Common myeloid progenitor, CD34-positive (primary cell): Measurements from ENCODE around the gene GNAI3.
A peak's percentile ranks its signal among the peaks of the same experiment; 100 is the strongest.

Experiments used
- CTCF ChIA-PET: fragments of 350-600 bp; sonication (Branson Sonifier 250); formaldehyde crosslinking; loops from one replicate; lab custom pipeline; 2021; ENCODE audit warnings: antibody characterized with exemption; lab: Charles Lee
- POLR2A ChIA-PET: fragments of 350-600 bp; sonication (Branson Sonifier 250); formaldehyde crosslinking; loops from one replicate; lab custom pipeline; 2021; ENCODE audit warnings: antibody characterized with exemption; lab: Charles Lee
- DNase-seq, 3 donors: peaks; one replicate each; pipeline versions ENCODE4 v3.0.0 to v3.0.0-alpha.2; 2013
- H3K27ac ChIP-seq, 2 experiments: 1 replicate in 1 of 2; 2 replicates in 1 of 2; pipeline ENCODE4 v1.7.0; 2013; ENCODE audit warnings: inconsistent platforms in 2 of 2, low read length in 2 of 2, mild to moderate bottlenecking in 2 of 2, low read depth in 1 of 2, moderate library complexity in 1 of 2; ENCODE audit not compliant: severe bottlenecking in 2 of 2, insufficient read depth in 1 of 2, poor library complexity in 1 of 2
- H3K27me3 ChIP-seq, 5 experiments: replicated peaks in 2 of 5; 1 replicate in 3 of 5; 2 replicates in 2 of 5; pipeline versions ENCODE4 v1.6.1 to v1.7.0; 2013; ENCODE audit warnings: low read length in 4 of 5, mild to moderate bottlenecking in 2 of 5, moderate library complexity in 2 of 5, inconsistent platforms in 1 of 5; ENCODE audit not compliant: insufficient read depth in 5 of 5, control insufficient read depth in 4 of 5
- H3K36me3 ChIP-seq, 4 experiments: 1 replicate in 2 of 4; 2 replicates in 2 of 4; pipeline versions ENCODE4 v1.6.1 to v1.7.0; 2013; ENCODE audit warnings: low read length in 3 of 4, control low read depth in 1 of 4, mild to moderate bottlenecking in 1 of 4; ENCODE audit not compliant: control insufficient read depth in 4 of 4, insufficient read depth in 4 of 4
- H3K4me1 ChIP-seq, 4 experiments: 1 replicate in 3 of 4; 2 replicates in 1 of 4; pipeline versions ENCODE4 v1.6.1 to v1.7.1; 2013; ENCODE audit warnings: low read length in 3 of 4, mild to moderate bottlenecking in 3 of 4, control low read depth in 1 of 4, inconsistent platforms in 1 of 4, moderate library complexity in 1 of 4; ENCODE audit not compliant: control insufficient read depth in 4 of 4, insufficient read depth in 4 of 4; ENCODE audit errors: control extremely low read depth in 1 of 4
- H3K4me3 ChIP-seq, 7 experiments: 1 replicate in 4 of 7; 2 replicates in 3 of 7; pipeline versions ENCODE4 v1.5.1 to v1.7.0; 2013; ENCODE audit warnings: mild to moderate bottlenecking in 7 of 7, low read length in 6 of 7, moderate library complexity in 6 of 7, inconsistent platforms in 2 of 7, low read depth in 2 of 7, control low read depth in 1 of 7; ENCODE audit not compliant: insufficient read depth in 4 of 7, control insufficient read depth in 1 of 7; ENCODE audit errors: extremely low read depth in 1 of 7
- H3K9me3 ChIP-seq, 5 experiments: 1 replicate in 4 of 5; 2 replicates in 1 of 5; pipeline versions ENCODE4 v1.6.1 to v1.7.1; 2013; ENCODE audit warnings: low read length in 4 of 5, mild to moderate bottlenecking in 2 of 5, inconsistent platforms in 1 of 5, low read depth in 1 of 5, moderate library complexity in 1 of 5; ENCODE audit not compliant: control insufficient read depth in 4 of 5, insufficient read depth in 2 of 5; ENCODE audit errors: control extremely low read depth in 1 of 5
- whole genome bisulfite sequencing: methylation state at CpG from one replicate; pipeline ENCODE4 v1.1.5; 2013; ENCODE audit not compliant: insufficient coverage; 5-methylcytosine and 5-hydroxymethylcytosine counted together

The GNAI3 gene

DNA sequence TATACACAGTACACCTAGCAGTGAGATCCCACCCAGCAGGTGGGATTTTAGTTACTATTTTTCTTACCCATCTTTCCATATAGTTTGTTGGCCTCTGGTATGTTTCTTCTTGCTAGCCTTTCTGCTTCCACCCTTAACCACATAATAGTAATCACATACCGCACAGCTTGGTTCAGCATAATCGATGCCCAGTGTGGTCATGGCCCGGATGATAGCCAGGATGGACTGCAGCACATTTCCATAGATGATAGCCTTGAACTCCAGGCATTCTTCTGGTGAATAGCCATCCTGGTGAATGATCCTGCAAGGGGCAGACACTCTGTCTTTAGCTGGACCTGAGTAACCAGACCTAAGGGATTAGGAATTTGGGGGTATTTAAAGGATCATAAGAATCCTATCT, 61.5 kb downstream of the GNAI3 start:
- Histone ChIP-seq H3K4me3 (no peak overlapping the region), H3K4me1 (peaks cover 0 to 8% (median under 1%) of the 10 kb centered on the region in 4 experiments), H3K27ac (no peak overlapping the region), H3K9me3 (no peaks in the 10 kb centered on the region), H3K36me3 (peaks cover 0 to 3% (median 0%) of the 10 kb centered on the region in 4 experiments), H3K27me3 (no peaks in the 10 kb centered on the region)
- 100% methylated on average over 3 of the region's 3 CpGs for WGBS
- ChIA-PET CTCF (interaction anchor here (1.4 to 9.5 kb wide), 3 partner anchors 10 to 31 kb away, joined by 3 to 90 read pairs (median 67); no protein-coding TSS in a partner anchor), POLR2A (no interaction called here)
- DNase-seq, result no peak

DNA sequence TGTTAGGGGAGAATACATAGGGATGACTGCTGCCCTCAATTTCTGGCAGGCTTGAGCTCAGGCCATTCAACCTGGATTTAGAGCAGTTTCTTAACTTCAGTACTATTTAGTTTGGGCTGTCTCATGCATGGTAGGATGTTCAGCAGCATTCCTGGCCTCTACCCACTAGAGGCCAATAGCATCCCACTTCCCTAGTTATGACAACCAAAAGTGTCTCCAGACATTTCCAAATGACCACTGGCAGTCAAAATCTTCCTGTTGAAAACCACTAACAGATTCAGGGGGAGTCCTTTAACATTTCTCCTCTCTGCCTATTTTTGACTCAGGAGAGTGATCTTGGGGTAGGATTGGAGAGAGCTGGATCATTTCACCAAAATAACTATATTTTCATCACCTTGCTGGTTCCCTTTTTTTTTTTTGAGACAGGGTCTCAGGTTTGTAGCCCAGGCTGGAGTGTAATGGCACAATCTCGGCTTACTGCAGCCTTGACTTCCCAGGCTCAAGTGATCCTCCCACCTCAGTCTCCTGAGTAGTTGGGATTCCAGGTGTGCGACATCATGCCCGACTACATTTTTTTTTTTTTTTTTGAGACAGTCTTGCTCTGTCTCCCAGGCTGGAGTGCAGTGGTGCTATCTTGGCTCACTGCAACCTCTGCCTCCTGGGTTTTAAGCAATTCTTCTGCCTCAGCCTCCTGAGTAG, 62.3 kb downstream of the GNAI3 start:
- WGBS, result 100% methylated on average over 1 of the region's 3 CpGs
- H3K36me3 ChIP-seq, result peaks cover 0 to 2% (median 0%) of the 10 kb centered on the region in 4 experiments
- no peak overlapping the region for H3K4me3 ChIP-seq
- ChIA-PET POLR2A (no interaction called here), CTCF (interaction anchor here (0.6 to 9.5 kb wide), 4 partner anchors 11 to 59 kb away, joined by 3 to 90 read pairs (median 35); no protein-coding TSS in a partner anchor)
- no peaks in the 10 kb centered on the region for H3K9me3 ChIP-seq
- H3K4me1 ChIP-seq, result peaks cover 2 to 17% (median 7%) of the 10 kb centered on the region in 4 experiments
- no peak overlapping the region for H3K27ac ChIP-seq
- DNase-seq, result no peak
- no peaks in the 10 kb centered on the region for H3K27me3 ChIP-seq

DNA sequence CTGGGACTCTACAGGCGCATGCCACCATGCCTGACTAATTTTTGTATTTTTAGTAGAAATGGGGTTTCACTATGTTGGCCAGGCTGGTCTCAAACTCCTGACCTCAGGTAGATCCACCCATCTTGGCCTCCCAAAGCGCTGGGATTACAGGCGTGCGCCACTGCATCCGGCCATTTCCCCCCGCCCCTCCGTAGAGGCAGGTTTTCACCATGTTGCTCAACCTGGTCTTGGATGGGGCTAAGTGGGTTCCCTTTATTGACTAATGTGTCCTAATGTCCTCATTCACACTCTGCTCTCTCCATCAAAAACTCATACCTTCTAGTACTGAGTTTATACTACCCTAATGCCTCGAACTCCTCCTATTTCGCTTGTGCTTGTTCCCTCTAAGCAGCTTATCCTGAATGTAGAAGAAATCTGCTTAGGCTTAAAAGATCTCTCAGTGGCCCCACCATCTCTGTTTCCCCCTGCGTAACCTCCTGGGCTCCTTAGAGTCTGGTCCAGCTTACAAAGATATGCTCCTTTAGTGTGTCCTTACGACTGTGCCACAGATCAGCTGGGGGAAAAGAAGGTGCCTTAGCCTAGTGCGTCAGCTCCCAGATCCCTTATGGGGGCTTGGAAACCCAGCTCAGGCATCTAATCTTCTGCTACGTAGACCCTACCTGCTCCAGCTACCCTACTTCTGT, 63.0 kb downstream of the GNAI3 start:
- WGBS, result 97% methylated on average over 10 of the region's 13 CpGs
- POLR2A ChIA-PET, result no interaction called here
- no peak for DNase-seq
- CTCF ChIA-PET, result interaction anchor here (1.0 to 9.5 kb wide), 5 partner anchors 12 to 31 kb away, joined by 3 to 90 read pairs (median 17); no protein-coding TSS in a partner anchor
- no peaks in the 10 kb centered on the region for H3K9me3 ChIP-seq
- no peak overlapping the region for H3K27ac ChIP-seq
- H3K4me1 ChIP-seq, result peaks cover 8 to 23% (median 13%) of the 10 kb centered on the region in 4 experiments
- no peak overlapping the region for H3K4me3 ChIP-seq
- no peaks in the 10 kb centered on the region for H3K27me3 ChIP-seq
- no peaks in the 10 kb centered on the region for H3K36me3 ChIP-seq

DNA sequence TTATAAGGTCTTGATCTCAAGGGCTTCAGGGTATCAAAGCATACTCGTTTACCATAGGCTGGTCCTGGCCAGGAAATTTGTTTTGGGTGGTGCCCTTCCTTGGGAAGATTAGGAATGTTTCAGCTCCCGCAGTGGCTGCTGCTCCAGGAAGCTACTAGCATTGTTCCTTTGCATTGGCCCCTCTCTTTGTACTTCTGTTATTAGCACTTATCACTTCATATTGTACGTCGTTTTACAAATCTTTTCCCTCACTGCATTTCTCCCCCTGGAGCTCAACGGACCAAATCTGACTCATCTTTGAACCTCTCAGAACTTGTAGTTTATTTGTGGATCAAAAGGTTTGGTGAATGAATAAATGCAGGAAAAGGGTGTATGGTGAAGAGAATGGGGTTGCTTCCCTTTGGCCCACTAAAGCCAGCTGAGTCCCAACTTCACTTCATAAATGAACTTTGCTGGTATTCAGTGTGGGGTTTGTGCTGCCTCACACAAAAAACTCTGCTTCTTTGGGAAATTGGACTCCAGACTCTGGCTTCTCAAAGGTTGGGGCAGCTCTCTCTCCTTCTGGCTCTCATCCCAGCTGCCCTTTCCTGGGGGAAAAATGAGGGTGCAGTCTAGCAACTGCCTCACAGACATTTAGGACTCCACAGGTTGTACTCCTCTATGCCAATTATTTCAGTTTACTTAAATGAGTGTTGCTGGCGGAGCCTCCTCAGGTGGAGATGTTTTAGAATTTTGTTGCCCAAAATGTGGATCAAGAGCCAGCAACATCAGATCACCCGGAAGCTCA, 65.1 kb downstream of the GNAI3 start:
- no peak for DNase-seq
- Histone ChIP-seq H3K27ac (no peak overlapping the region), H3K9me3 (no peaks in the 10 kb centered on the region), H3K4me3 (no peak overlapping the region), H3K4me1 (peaks cover 14 to 40% (median 30%) of the 10 kb centered on the region in 4 experiments), H3K36me3 (no peaks in the 10 kb centered on the region), H3K27me3 (no peaks in the 10 kb centered on the region)
- 91% methylated on average over 6 of the region's 7 CpGs for WGBS
- ChIA-PET CTCF (interaction anchor here (0.7 to 9.5 kb wide), 8 partner anchors 8 to 64 kb away, joined by 3 to 90 read pairs (median 12); no protein-coding TSS in a partner anchor), POLR2A (no interaction called here)

DNA sequence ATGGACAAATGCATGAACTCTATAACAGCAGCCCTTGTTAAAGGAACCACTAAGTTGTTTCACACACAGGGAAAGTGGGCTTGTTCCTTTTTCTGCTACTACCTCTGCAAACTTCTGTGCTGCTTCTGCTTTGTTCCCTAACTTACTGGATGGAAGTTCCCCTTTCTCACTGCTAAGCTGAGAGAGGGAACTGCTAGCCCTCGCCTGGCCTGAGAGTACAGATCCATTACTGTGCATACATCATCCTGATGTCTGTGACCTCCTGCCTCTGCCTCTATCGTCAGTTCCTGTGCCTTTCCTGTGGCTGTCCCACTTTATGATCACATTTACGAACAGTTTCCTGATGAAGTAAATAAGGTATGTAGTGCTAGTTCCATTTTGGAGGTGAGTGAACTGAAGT, 67.5 kb downstream of the GNAI3 start:
- CTCF ChIA-PET, result interaction anchor here (0.9 to 9.5 kb wide), 7 partner anchors 11 to 25 kb away, joined by 3 to 90 read pairs (median 12); no protein-coding TSS in a partner anchor
- whole genome bisulfite sequencing, result 0% methylated on average over 2 of the region's 3 CpGs
- Histone ChIP-seq H3K9me3 (no peaks in the 10 kb centered on the region), H3K4me3 (peak overlapping the region in 2 of 7 experiments; percentile 32 to 42), H3K27ac (peak overlapping the region; percentile 62 to 66), H3K36me3 (no peaks in the 10 kb centered on the region), H3K4me1 (peaks cover 33 to 50% (median 43%) of the 10 kb centered on the region in 4 experiments), H3K27me3 (no peaks in the 10 kb centered on the region)
- POLR2A ChIA-PET, result interaction anchor here (1.0 to 1.2 kb wide), 3 partner anchors 11 to 67 kb away, joined by 3 to 4 read pairs (median 4); partner anchors contain the start of gene GNAI3
- peak; percentile 79 to 92 (median 92) for DNase-seq

DNA sequence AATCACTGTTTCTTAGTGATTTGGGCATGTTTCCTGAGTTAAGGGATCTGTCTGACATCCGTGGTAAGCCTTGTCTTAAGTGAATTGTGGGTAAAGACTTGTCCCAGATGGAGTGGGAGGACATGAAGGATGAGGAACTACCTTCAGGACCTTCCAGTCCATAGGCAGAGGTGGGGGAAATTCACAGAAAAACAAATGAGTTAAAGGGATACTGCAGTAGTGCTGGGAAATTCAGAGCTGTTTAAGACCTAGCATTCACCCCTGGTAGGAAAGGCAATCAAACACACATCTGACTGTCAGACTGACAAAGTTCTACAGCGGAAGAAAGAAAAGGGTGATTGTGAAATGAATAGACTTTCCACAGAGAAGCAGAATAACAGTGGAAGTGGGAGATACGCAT, 68.0 kb downstream of the GNAI3 start:
- no peaks in the 10 kb centered on the region for H3K36me3 ChIP-seq
- H3K27me3 ChIP-seq, result no peaks in the 10 kb centered on the region
- no peak for DNase-seq
- POLR2A ChIA-PET, result interaction anchor here (1.0 to 1.2 kb wide), 3 partner anchors 11 to 68 kb away, joined by 3 to 4 read pairs (median 4); partner anchors contain the start of gene GNAI3
- peak overlapping the region; percentile 62 to 66 for H3K27ac ChIP-seq
- WGBS, result 67% methylated on average over 3 of the region's 3 CpGs
- H3K9me3 ChIP-seq, result no peaks in the 10 kb centered on the region
- H3K4me1 ChIP-seq, result peaks cover 35 to 53% (median 44%) of the 10 kb centered on the region in 4 experiments
- H3K4me3 ChIP-seq, result peak overlapping the region in 2 of 7 experiments; percentile 19 to 32
- CTCF ChIA-PET, result interaction anchor here (0.9 to 9.5 kb wide), 9 partner anchors 10 to 70 kb away, joined by 3 to 90 read pairs (median 6); no protein-coding TSS in a partner anchor
